Mucosa of descending colon (tissue), 3 donors: ENCODE results near the gene CIT. TPM values are rescaled to one million over a fixed set of nuclear protein-coding genes. Genes with fewer than 3 reads are reported as not detected.

Experiments used
- ATAC-seq: fragments of 200-7000 bp; cut with Tn5 transposase; one replicate; pipeline ENCODE4 v1.9.1; 2020; ENCODE audit warnings: mild to moderate bottlenecking, moderate library complexity
- DNase-seq, 3 donors: peaks; one replicate each; pipeline ENCODE4 v3.0.0-alpha.2; 2020
- H3K36me3 ChIP-seq: fragments of 200-600 bp; one replicate; pipeline ENCODE4 v1.8.0; 2021; ENCODE audit warnings: low read depth, mild to moderate bottlenecking
- H3K4me1 ChIP-seq: fragments of 200-600 bp; one replicate; pipeline ENCODE4 v1.8.0; 2021; ENCODE audit warnings: low read depth, mild to moderate bottlenecking
- H3K4me3 ChIP-seq: fragments of 200-600 bp; one replicate; pipeline ENCODE4 v1.8.0; 2021; ENCODE audit warnings: mild to moderate bottlenecking
- H3K9me3 ChIP-seq: fragments of 200-600 bp; one replicate; pipeline ENCODE4 v1.8.0; 2021; ENCODE audit warnings: mild to moderate bottlenecking
- intact Hi-C, 2 donors: fragments of 100-400 bp; cut with DNase I in 1 of 2; cut with micrococcal nuclease in 1 of 2; formaldehyde crosslinking; loops; one replicate each; pipeline versions ENCODE4 v1.11.0 to v1.11.1; 2022; cut with DNase I, micrococcal nuclease
- total RNA-seq, 3 donors: library from RNA; stranded (reverse); fragmentation: NEBNext Ultra II Directional in 2 of 3; extraction: Animal tissue kit (Norgen Biotek cat#: 25700) in 2 of 3; gene quantifications; one replicate each; pipeline versions ENCODE4 v1.2.1 to v1.2.4, GENCODE V29; 2021 to 2023
- TF ChIP-seq, protein P1 (sequence below): fragments of 200-600 bp; IDR thresholded peaks from one replicate; pipeline ENCODE4 v1.8.0; 2022; ENCODE audit warnings: antibody characterized with exemption, mild to moderate bottlenecking
- donor health status: DM: no; HTN: no; CAD: no; lungs with moderate emphysema.
- donor health status: DM: no; HTN: no; CAD: no.
- donor health status: DM: no; HTN: yes; CAD: no.

Gene CIT
- total RNA-seq, 3 donors from 2014 or later: 7.5 to 20.5 (median 11.2) TPM

GRCh38 chr12:119838826-119839600 is 38.1 kb downstream of the CIT start:
- no peak for DNase-seq
- intact Hi-C loops: no loop called here

DNA sequence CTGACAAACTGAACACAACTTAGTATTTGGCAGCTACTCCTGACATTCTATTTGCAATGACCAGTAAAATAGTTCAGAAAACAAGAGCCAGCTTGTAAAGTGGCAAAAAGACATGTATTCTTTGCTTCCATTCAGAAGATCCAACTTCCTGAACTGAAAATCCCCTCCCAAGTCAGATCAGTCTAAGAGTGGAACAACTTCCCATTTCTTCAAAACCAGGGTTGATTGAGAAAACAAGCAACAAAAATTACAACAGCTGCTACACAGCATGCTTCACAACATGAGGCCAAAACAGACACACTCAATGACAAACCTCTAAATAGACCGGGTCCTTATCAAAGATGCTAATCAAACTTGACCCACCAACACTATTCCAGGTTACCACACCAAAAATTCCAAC is 40.3 kb downstream of the CIT start:
- Histone ChIP-seq H3K4me1 (no peaks in the 10 kb centered on the region), H3K36me3 (no peaks in the 10 kb centered on the region), H3K9me3 (peaks cover 3% of the 10 kb centered on the region), H3K4me3 (no peak overlapping the region)
- DNase-seq: no peak
- TF ChIP-seq, protein P1, sequence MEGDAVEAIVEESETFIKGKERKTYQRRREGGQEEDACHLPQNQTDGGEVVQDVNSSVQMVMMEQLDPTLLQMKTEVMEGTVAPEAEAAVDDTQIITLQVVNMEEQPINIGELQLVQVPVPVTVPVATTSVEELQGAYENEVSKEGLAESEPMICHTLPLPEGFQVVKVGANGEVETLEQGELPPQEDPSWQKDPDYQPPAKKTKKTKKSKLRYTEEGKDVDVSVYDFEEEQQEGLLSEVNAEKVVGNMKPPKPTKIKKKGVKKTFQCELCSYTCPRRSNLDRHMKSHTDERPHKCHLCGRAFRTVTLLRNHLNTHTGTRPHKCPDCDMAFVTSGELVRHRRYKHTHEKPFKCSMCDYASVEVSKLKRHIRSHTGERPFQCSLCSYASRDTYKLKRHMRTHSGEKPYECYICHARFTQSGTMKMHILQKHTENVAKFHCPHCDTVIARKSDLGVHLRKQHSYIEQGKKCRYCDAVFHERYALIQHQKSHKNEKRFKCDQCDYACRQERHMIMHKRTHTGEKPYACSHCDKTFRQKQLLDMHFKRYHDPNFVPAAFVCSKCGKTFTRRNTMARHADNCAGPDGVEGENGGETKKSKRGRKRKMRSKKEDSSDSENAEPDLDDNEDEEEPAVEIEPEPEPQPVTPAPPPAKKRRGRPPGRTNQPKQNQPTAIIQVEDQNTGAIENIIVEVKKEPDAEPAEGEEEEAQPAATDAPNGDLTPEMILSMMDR: no peak
- intact Hi-C loops: no loop called here
- ATAC-seq: no peak

More at GRCh38 chr12:119838826-119839600, 38.1 kb downstream of the CIT start:
- ATAC-seq: no peak
- H3K36me3 ChIP-seq: no peaks in the 10 kb centered on the region
- H3K4me1 ChIP-seq: no peaks in the 10 kb centered on the region
- TF ChIP-seq, protein P1: no peak
- no peak overlapping the region for H3K4me3 ChIP-seq
- H3K9me3 ChIP-seq: peaks cover 4% of the 10 kb centered on the region

- DNase-seq (no peak), ATAC-seq (no peak)
- Histone ChIP-seq H3K4me3 (no peak overlapping the region), H3K36me3 (no peaks in the 10 kb centered on the region), H3K4me1 (no peaks in the 10 kb centered on the region), H3K9me3 (no peaks in the 10 kb centered on the region)
- intact Hi-C loops: no loop called here
- TF ChIP-seq, protein P1: no peak
Observed at GRCh38 chr12:119835068-119835467, 42.1 kb downstream of the CIT start.

DNA sequence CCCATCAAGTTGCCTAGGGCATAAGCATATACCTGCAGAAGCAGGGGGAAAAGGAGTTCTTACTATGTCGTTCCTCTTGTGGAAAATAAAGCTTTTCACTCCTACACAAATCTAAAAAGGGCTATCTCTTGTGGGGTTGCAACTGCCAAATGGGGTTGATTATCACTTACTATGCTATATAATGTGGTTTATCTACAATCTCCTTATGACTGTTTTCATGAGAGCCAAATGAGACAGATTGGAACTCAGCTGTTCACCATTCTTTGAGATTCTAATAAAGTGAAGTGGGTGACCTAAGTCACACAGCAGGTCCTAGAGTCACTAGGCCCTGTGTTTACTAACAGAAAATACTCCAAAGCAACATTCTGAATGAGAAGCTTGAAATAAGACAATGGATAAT is 47.7 kb downstream of the CIT start:
- no peak overlapping the region for H3K4me3 ChIP-seq
- no peaks in the 10 kb centered on the region for H3K9me3 ChIP-seq
- no peaks in the 10 kb centered on the region for H3K36me3 ChIP-seq
- TF ChIP-seq, protein P1: no peak
- no peak for ATAC-seq
- H3K4me1 ChIP-seq: no peaks in the 10 kb centered on the region
- DNase-seq: no peak
- intact Hi-C loops: no loop called here

DNA sequence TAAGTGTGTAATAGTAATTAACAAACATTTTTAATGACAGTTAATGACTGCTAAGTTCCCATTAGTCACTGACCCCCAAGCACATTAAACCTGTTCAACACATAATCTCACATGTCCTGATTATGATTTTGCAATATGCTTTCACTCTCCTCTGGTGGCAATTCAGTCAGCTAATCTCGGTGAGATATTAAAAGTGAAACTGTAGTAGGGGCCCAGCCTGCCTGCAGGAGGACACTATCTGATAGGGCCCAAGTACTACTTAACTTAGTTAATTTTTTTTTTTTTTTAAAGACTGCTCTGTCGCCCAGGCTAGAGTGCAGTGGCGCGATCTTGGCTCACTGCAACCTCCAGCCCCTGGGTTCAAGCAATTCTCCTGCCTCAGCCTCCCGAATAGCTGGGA is 48.8 kb downstream of the CIT start:
- no peaks in the 10 kb centered on the region for H3K4me1 ChIP-seq
- no peaks in the 10 kb centered on the region for H3K36me3 ChIP-seq
- TF ChIP-seq, protein P1: no peak
- no peaks in the 10 kb centered on the region for H3K9me3 ChIP-seq
- ATAC-seq (no peak), DNase-seq (no peak)
- H3K4me3 ChIP-seq: no peak overlapping the region
- intact Hi-C loops: no loop called here
